ENCODE measurements around the gene PRKN.

Gene PRKN

GRCh38 chr6:161624111-161624510 is 1103.5 kb downstream of the PRKN start:
- DNase-seq: no peak

GRCh38 chr6:161622779-161623178 is 1104.8 kb downstream of the PRKN start:
- DNase-seq: no peak

GRCh38 chr6:161618831-161619454 is 1108.6 kb downstream of the PRKN start:
- no peak for DNase-seq

- no peak for DNase-seq
Observed at GRCh38 chr6:161613711-161614110, 1113.9 kb downstream of the PRKN start.

GRCh38 chr6:161608771-161609170 is 1118.8 kb downstream of the PRKN start:
- no peak for DNase-seq

GRCh38 chr6:161607696-161608297 is 1119.8 kb downstream of the PRKN start:
- DNase-seq: no peak

GRCh38 chr6:161602359-161602758 is 1125.2 kb downstream of the PRKN start:
- DNase-seq: no peak

GRCh38 chr6:161598896-161599295 is 1128.7 kb downstream of the PRKN start:
- DNase-seq: no peak

- no peak for DNase-seq
Observed at GRCh38 chr6:161596807-161597520, 1130.6 kb downstream of the PRKN start.

- no peak for DNase-seq
Observed at GRCh38 chr6:161594412-161594811, 1133.2 kb downstream of the PRKN start.

- DNase-seq: no peak
Observed at GRCh38 chr6:161590961-161591627, 1136.5 kb downstream of the PRKN start.

- no peak for DNase-seq
Observed at GRCh38 chr6:161586887-161587286, 1140.7 kb downstream of the PRKN start.

GRCh38 chr6:161584621-161585340 is 1142.8 kb downstream of the PRKN start:
- DNase-seq: no peak

GRCh38 chr6:161584051-161584450 is 1143.5 kb downstream of the PRKN start:
- DNase-seq: no peak

- no peak for DNase-seq
Observed at GRCh38 chr6:161583584-161583983, 1144.0 kb downstream of the PRKN start.

GRCh38 chr6:161578478-161578877 is 1149.1 kb downstream of the PRKN start:
- DNase-seq: no peak

- DNase-seq: no peak
Observed at GRCh38 chr6:161575523-161576254, 1151.9 kb downstream of the PRKN start.

GRCh38 chr6:161568885-161569456 is 1158.6 kb downstream of the PRKN start:
- DNase-seq: no peak

GRCh38 chr6:161564952-161565351 is 1162.6 kb downstream of the PRKN start:
- no peak for DNase-seq

GRCh38 chr6:161561908-161562307 is 1165.7 kb downstream of the PRKN start:
- no peak for DNase-seq

GRCh38 chr6:161557333-161558107 is 1170.0 kb downstream of the PRKN start:
- no peak for DNase-seq
